ENCODE data around the gene TMEFF1. TPM values are rescaled to one million over a fixed set of nuclear protein-coding genes. Genes with fewer than 3 reads are reported as not detected.

TMEFF1 gene
- total RNA-seq, 1 experiment from 2014 or later: 0.42 TPM

- DNase-seq (ENCODE audit: extremely low read depth, low read depth): no peak
Measured at GRCh38 chr9:100445903-100446549, 26.9 kb upstream of the TMEFF1 start.

DNA sequence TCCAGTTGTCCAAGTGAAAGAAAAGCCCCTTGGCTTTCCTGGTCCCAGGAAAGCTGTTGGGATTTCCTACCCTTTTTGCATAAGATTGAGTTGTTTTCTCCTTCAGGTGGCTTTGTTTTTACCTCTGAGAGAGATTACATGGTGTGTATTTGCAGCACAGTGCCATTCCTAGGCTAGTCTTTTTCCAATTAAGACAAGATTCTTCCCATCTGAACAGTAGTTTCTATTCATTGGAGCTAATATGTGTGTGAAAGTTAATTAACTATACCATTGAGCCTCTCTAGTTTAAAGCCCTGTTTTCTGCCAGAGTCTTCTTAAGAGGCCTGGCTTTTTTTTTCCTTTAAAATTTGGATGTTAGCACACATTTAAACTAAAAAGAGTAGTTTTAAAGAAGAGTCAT, 25.9 kb upstream of the TMEFF1 start:
- no peak for DNase-seq (ENCODE audit: extremely low read depth, low read depth)

GRCh38 chr9:100448266-100448665, 24.7 kb upstream of the TMEFF1 start:
- no peak for DNase-seq (ENCODE audit: extremely low read depth, low read depth)

DNA sequence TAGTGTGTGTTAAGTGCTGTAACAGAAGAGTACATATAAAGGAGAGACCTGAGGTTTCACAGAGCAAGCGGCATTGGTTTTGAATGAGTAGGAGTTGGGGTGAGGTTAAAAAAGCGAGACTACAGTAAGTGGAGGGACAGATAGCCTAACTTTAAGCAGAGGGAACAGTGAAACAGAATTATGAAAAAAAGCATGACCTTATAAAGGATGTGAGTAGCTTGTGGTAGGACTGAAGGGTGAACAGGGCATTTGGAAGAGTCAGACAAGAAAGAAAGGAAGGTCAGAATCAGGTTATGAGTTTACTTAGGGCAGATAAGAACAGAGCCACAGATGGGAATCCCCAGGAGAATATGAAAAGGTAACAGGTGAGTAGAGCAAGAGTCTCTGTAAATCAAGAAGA, 23.5 kb upstream of the TMEFF1 start:
- no peak for DNase-seq (ENCODE audit: extremely low read depth, low read depth)

GRCh38 chr9:100452894-100453293, 20.1 kb upstream of the TMEFF1 start:
- no peak for DNase-seq (ENCODE audit: extremely low read depth, low read depth)

DNA sequence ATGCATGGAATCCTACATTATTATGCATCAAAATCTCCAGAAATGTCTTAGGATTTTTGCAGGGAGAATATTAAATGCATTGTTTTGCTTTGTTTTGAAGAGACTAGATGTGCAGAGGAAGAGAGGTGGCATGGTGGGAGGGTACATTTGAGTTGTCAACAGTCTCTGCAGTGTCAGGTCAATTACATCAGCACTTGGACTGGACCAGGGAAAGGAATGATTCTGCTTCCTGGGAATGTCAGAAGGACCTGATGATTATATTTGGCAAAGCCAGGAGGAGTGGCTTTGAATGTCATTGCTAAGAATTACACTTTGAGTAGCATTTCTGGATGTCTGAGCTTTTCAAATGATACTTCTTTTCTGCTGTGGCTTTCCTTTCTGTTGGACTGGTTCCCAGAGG, 17.5 kb upstream of the TMEFF1 start:
- peak; percentile 55 for DNase-seq (ENCODE audit: extremely low read depth, low read depth)

DNA sequence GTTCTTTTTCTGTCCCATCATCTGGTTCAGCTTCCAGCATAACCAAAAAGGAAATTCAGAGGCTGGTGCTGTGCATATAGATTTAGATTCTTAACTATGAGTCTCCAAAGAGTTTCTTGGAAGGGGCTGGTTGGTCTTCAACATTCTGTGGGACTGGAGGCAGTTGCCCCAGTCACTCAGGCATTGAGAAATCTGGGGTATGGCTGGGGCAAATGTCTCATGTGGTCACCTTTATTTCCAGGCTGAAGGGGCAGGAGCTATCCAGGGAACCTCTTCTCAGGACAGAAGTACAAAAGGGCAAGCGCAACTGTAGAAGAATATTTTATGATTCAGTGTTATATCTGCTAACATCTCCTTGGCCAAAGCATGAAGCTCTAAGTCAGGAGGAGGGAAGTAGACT, 15.4 kb upstream of the TMEFF1 start:
- DNase-seq (ENCODE audit: extremely low read depth, low read depth): no peak

DNA sequence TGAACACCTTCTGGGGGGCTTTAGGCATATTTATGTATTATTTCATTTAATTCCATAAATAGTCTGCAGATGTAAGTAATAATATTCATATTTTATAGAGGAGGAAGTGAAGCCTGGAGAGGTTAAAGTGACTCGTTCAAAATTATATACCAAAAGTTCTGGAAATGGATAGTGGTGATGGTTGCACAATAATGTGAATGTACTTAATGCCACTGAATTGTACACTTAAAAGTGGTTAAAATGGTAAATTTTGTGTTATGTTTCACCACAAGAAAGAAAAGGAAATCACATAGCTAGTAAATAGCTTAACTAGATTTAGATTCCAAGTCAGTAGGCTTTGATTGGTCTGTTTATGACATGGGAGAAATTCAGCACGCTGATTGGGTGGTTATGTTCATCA, 13.0 kb upstream of the TMEFF1 start:
- DNase-seq (ENCODE audit: extremely low read depth, low read depth): no peak

DNA sequence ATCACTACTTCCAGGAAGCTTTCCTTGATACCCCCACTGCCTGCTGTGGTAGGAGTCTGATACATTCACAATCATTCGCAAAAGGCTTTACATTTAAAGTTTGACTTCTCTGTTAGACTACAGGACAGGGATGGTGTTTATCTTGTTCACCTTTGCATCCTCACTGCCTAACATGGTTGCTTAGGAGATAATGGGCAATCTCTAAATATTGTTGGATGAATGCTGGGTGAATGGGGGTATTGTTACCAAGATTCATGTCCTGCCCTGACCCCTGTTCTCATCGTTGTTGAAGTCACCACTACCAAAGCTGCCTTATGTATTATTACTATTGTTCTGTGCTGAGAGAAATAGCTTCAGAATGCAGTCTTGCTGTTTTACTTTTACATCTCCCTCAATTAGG, 7.7 kb upstream of the TMEFF1 start:
- DNase-seq (ENCODE audit: extremely low read depth, low read depth): no peak

GRCh38 chr9:100465761-100466160, 7.2 kb upstream of the TMEFF1 start:
- DNase-seq (ENCODE audit: extremely low read depth, low read depth): no peak

DNA sequence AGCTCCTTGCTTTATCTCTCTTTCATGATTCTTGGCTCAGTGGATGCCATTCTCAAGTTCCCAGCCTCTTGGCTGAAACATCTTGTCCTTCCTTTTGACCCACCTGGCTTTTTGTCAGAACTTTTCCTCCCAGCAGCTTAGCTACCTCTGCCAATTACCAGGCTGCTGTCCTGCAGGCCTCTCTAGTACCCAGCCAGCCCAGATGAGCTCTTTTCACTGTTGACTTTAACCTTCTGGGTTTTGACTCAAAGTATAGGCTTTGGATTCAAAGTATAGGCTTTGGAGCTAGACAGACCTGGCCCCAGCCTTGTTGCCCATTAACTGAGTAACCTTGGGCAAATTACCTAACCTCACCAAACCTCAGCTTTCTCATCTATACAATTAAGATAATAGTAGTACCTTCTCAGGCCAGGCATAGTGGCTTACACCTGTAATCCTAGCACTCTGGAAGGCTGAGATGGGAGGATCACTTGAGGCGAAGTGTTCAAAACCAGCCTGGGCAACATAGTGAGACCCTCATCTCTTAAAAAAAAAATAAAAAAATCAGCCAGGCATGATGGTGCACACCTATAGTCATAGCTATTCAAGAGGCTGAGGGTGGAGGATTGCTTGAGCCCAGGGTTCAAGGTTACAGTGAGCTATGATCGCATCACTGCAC, 6.6 kb upstream of the TMEFF1 start:
- DNase-seq (ENCODE audit: extremely low read depth, low read depth): no peak

DNA sequence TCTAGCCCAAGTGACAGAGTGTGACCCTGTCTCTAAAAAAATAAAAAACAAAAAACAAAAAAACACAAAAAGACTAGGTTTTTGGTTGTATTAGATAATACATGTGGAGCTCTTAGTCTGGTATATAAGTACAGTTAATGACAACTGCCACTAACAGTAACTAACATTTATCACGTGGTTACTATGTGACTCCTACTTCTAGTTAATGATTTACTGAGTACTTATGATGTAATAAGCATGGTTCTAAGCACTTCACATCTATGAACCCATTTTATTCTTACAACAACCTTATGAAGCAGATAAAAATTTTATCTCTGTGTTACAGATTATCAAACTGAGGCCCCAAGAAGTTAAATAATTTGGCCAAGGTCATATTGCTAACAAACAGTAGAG, 6.1 kb upstream of the TMEFF1 start:
- DNase-seq (ENCODE audit: extremely low read depth, low read depth): no peak

- no peak for DNase-seq (ENCODE audit: extremely low read depth, low read depth)
Measured at GRCh38 chr9:100468041-100468440, 4.9 kb upstream of the TMEFF1 start.

DNA sequence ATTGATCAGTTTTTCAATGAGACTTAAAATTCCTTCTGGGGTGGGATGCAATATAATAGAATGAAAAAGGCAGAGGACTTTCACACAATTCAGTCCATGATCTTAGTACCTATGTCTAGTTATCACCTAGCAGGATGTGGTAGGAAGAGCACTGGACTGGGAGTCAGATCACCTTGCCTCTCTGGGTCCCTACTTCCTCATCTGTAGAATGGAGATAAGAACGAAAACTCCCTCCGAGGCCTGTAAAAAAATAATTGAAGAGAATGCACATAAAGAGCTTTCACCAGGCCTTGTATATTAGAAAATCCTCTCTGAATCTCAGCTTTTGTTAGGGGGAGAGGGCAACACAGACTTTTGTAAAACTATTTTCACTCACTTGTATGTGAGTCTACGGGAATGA, 681 bp upstream of the TMEFF1 start:
- DNase-seq (ENCODE audit: extremely low read depth, low read depth): no peak

DNA sequence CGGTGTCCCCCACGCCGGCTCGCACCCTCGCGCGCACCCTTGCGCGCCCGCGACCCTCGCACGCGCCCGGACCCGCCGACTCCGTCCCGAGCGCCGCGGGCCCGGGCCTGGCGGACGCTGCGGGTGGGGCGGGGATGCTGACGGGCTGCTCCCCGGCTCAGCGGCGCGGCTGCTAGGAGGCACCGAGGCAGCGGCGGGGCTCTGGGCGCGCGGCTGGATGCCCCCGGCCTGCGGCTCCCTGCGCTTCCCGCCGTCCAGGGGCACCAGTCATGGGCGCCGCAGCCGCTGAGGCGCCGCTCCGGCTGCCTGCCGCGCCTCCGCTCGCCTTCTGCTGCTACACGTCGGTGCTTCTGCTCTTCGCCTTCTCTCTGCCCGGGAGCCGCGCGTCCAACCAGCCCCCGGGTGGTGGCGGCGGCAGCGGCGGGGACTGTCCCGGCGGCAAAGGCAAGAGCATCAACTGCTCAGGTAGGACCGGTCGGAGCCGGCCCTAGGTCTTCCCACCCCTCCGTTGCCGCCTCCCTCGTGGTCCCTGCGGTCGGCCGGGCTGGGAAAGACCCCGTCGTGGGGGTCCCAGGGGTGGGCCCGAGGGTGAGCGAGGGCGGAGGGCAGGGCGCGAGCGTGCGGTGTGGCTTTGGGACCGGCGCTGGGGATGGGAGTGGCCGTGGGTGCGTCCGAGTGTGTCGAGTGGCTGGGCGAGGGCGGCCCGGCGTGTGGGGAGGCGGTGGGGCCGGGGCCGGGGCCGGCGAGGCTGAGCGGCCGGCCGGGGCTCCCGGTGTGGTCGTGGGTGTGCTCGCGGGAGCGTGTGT, 530 bp downstream of the TMEFF1 start:
- DNase-seq (ENCODE audit: extremely low read depth, low read depth): no peak

DNA sequence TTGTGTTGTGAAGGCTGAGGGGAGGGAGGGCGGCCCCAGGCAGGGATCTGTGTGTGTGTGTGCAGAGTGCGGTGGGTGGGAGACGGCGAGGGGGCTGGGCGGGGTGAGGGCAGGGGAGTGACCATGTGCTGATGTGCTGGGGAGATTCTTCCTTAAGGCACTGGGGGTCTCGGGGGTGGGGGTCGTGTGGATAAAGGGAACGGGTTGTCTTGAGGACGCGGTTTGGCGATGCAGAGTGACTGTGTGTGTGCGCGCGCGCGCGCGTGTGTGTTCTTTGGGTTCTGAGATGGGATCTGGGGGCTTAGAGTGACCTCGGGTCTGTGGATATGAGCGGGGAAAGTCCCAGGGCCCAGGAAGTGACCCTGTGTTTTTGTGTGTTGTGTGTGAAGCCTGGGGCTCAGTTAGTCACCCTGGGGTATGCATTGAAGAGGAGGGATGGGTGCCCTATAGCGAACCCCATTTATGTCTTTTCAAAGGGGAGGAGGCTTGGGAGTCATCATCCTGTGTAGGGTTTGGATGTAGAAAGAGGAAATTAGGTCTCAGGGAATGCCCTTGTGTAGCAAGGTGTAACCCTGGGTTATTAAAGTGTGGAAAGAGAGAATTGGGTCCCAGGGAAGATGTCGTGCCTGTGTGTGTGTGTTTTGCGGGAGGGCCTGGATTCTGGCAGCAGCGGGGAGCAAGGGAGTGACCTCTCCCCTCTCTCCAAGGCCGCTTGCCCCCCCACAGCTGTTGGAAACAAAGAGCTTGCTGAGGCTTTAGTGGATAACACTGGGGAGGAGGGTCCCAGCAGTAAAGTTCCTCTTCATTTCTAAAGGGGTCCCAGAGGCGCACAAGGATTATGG, 1.4 kb downstream of the TMEFF1 start:
- no peak for DNase-seq (ENCODE audit: extremely low read depth, low read depth)

GRCh38 chr9:100474924-100475276, 2.0 kb downstream of the TMEFF1 start:
- DNase-seq (ENCODE audit: extremely low read depth, low read depth): no peak

- no peak for DNase-seq (ENCODE audit: extremely low read depth, low read depth)
Measured at GRCh38 chr9:100477241-100477640, 4.3 kb downstream of the TMEFF1 start.

- no peak for DNase-seq (ENCODE audit: extremely low read depth, low read depth)
Measured at GRCh38 chr9:100478192-100478591, 5.2 kb downstream of the TMEFF1 start.

DNA sequence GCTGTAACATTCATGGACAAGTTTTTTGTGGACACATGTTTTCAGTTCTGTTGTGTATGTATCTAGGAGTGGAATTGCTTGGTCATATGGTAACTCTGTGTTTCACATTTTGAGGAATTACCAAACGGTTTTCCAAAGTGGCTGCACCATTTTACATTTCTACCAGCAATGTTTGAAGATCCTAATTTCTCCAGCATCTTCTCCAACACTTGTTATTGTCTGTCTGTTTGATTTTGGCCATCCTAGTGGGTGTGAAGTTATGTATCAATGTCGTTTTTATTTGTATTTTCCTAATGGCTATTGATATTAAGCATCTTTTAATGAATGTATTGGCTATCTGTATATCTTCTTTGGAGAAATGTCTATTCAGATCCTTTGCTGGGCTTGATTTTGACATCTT, 6.9 kb downstream of the TMEFF1 start:
- no peak for DNase-seq (ENCODE audit: extremely low read depth, low read depth)

- no peak for DNase-seq (ENCODE audit: extremely low read depth, low read depth)
Measured at GRCh38 chr9:100485196-100485595, 12.2 kb downstream of the TMEFF1 start.

Measured in NCI-H460 (cell line).